GM12865 (cell line): ENCODE measurements around the gene GADD45B.

Experiments
- DNase-seq: peaks from one replicate; pipeline ENCODE4 v3.0.0; 2010; ENCODE audit warnings: low read depth
- H3K4me3 ChIP-seq: 2 replicates; pipeline ENCODE4 v1.5.1; 2011; ENCODE audit warnings: mild to moderate bottlenecking, low read depth, low read length, control low read depth
- TF ChIP-seq, protein P1 (sequence below): IDR thresholded peaks from 2 replicates; pipeline ENCODE4 v1.5.1; 2011; ENCODE audit warnings: low read length, control low read depth, low read depth, inconsistent platforms; ENCODE audit not compliant: insufficient read depth; ENCODE audit errors: missing control alignments

GADD45B gene

DNA sequence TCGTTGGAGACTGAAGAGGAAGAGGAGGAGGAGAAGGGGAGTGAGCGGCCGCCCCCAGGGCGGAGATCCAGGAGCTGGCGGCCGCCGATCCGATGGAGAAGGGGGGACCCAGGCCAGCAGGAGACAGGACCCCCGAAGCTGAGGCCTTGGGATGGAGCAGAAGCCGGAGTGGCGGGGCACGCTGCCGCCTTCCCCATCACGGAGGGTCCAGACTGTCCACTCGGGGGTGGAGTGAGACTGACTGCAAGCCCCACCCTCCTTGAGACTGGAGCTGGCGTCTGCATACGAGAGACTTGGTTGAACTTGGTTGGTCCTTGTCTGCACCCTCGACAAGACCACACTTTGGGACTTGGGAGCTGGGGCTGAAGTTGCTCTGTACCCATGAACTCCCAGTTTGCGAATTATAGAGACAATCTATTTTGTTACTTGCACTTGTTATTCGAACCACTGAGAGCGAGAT is 1.8 kb downstream of the GADD45B start:
- peak overlapping the region; percentile 98 for H3K4me3 ChIP-seq
- TF ChIP-seq, protein P1, sequence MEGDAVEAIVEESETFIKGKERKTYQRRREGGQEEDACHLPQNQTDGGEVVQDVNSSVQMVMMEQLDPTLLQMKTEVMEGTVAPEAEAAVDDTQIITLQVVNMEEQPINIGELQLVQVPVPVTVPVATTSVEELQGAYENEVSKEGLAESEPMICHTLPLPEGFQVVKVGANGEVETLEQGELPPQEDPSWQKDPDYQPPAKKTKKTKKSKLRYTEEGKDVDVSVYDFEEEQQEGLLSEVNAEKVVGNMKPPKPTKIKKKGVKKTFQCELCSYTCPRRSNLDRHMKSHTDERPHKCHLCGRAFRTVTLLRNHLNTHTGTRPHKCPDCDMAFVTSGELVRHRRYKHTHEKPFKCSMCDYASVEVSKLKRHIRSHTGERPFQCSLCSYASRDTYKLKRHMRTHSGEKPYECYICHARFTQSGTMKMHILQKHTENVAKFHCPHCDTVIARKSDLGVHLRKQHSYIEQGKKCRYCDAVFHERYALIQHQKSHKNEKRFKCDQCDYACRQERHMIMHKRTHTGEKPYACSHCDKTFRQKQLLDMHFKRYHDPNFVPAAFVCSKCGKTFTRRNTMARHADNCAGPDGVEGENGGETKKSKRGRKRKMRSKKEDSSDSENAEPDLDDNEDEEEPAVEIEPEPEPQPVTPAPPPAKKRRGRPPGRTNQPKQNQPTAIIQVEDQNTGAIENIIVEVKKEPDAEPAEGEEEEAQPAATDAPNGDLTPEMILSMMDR: no peak
- peak; percentile 73 for DNase-seq

DNA sequence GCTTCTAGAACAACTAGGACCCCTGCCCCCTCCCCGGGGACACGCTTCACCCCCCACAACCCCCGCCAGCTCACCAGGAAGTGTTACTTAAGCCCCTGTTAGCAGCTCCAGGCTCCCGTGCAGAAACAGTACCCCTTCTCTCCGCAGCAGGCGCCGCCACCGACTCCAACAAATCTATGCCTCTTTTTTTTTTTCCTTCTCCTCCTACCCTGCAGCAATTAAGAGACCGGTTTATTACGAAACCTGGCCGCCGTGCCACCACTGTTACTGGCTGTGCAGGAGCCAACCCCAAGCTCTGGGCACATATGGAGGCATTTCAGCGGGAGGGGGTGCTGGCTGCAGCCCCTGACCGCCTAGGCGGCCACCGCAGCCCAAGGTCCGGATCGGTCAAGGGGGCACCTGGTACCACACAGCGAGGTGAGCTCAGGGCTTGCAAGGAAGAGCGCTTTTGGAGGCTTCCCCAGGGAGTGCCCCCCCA is 2.4 kb downstream of the GADD45B start:
- H3K4me3 ChIP-seq: peak overlapping the region; percentile 98
- DNase-seq: peak; percentile 72
- TF ChIP-seq, protein P1: peak; percentile 22

DNA sequence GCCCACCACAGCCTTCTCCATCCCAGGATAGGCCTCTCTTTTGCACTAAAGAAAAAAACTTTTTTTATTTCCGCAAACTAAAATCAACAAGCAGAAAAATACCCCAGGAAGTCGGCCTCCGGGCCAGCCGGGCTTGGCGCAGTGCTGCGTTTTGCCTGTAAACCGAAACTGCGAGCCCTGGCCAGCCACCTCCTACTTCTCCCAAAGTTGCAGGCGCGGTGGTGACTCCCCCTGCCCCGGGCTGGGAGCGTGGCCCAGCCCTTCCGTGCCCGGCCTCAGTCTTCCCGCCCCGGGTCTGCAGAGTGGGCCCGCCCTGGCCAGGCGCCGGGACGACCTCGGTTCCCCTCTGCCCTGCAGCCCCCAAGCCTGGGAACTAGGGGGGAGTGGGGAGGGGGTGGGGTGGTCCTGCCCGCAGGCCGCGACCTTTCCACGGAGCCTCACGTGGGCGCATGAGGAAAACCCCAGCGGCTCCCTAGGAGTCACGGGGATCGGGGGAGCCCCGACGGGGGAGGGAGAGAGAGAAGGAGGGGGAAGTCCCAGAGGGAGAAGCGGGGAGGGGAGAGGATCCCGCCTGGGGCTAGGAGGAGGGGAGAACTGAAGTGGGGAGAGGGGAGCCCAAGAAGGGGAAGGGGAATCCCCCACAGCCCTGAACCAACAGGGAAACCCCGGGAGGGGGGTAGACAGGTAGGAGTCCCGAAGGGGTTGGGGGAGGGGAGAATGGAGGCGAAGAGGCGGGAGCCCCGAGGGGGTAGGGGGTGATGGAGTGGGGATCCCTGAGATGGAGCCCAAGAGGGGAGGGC is 3.0 kb downstream of the GADD45B start:
- peak; percentile 85 for DNase-seq
- peak overlapping the region; percentile 98 for H3K4me3 ChIP-seq
- TF ChIP-seq, protein P1: no peak

DNA sequence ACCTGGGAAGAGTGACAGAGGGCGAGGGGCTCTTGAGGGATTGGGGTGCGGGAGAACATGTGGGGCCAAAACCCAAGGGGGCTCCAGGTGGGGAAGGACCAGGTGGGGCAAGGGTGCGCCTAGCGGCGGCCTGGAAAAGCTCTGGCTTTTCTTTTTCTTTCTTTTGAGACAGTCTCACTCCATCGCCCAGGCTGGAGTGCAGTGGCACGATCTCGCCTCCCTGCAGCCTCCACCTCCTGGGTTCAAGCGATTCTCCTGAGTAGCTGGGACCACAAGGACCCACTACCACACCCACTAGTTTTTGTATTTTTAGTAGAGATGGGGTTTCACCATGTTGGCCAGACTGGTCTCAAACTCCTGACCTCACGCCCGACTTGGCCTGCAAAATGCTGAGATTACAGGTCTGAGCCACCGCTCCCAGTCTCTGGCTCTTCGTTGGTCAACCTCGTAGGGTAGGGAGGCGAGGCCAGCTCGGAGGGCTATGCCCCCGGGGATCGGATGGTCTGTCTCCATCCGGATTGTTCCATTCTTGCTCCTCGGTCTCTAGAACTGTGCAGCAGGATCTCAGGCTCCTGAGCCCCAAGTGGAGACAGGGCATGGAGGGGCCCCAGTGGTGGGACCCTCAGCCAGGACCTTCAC is 3.7 kb downstream of the GADD45B start:
- peak overlapping the region; percentile 98 for H3K4me3 ChIP-seq
- TF ChIP-seq, protein P1: peak; percentile 62

DNA sequence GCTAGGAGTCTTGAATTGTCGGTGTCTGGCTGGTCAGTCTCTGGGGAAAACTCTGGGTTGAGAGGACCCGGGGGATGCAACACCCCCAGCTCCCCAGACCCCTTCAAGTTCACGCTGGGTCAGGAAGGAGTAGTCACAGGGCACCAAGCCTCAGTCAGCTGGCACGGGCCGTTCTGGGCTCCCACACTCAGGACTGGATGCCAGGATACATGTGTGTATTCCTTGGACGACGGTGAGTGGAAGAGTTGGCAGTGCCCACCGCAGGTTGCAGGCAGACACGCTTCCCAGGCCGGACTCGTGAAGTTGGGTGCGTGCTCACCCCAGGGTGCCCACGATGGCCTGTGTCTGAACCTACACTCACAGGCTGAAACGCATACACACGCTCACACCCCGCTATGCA is 5.5 kb downstream of the GADD45B start:
- no peak overlapping the region for H3K4me3 ChIP-seq
- TF ChIP-seq, protein P1: no peak
- no peak for DNase-seq

More for the DNA sequence above, 3.7 kb downstream of the GADD45B start:
- DNase-seq: no peak

DNA sequence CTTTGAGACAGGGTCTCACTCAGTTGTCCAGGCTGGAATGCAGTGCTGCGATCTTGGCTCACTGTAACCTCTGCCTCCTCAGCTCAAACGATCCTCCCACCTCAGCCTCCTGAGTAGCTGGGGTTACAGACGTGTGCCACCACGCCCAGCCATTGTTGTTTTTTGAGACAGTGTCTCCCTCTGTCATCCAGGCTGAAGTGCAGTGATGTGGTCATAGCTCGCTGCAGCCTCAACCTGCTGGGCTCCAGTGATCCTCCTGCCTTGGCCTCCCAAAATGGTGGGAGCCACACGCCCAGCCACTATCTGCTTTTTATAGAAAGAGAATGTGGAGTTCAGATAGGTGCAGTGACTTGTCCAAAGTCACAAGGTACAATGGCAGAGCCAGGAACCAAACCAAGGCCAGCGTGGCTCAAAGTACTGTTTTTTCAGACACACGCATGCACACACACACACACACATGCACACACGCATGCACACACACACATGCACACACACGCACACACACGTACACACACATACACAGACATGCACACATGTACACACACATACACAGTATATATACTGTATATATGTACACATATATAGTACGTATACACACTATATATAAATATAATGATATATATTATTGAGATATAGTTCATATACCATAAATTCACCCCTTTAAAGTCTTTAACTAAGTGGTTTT is 6.6 kb downstream of the GADD45B start:
- TF ChIP-seq, protein P1: no peak
- H3K4me3 ChIP-seq: no peak overlapping the region
- DNase-seq: no peak
